HT-29 (cell line): ENCODE measurements around the gene MINDY4B. TPM values are rescaled to one million over a fixed set of nuclear protein-coding genes. Genes with fewer than 3 reads are reported as not detected.
"Not testable (repeated sequence)": the region's sequence is repeated elsewhere in the genome, so short reads cannot be mapped to it uniquely, and the experiment has no call there.

Experiments used
- DNase-seq: peaks from one replicate; pipeline ENCODE4 v3.0.0-alpha.2; 2015; ENCODE audit warnings: low spot score
- total RNA-seq: library from RNA; depleted of rRNA; stranded (reverse); fragments of >200 nt; shearing (Covaris generic); gene quantifications from 2 replicates; pipeline ENCODE4 v1.2.3, GENCODE V29; 2014

The MINDY4B gene
- total RNA-seq, 1 experiment from 2014 or later, result not detected

DNA sequence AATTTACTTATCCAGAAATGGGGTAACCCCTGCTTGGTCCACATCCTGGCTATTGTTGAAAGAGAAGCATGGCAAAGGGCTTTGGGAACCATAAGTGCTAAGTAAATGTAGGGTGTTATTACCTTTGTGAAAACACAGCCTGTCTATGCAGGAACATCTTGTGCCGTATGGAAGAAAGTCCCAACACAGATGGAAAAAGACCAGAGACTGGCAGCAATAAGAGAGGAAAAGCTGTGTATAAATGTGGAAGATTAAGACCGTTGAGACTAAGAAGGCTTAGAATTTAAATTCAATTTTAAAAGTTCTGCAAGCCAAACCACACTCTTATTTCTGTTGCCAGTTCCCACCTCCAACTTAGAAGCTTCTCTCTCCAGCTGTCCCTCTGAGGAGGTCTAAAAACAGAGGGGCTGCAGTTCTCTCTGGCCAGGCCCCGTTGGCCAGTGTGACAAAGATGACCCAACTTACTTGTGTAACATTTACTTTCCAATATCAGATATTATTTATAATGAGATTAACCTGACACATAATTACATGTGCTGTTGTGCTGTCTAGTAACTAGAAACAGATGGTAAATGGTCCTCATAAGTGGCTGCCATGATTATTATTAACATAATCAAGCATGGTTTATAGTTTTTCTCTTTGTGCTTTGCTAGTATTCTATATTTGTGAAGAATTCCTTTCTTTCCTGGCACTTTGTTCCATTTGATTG is 7.0 kb downstream of the MINDY4B start:
- DNase-seq, result no peak

- DNase-seq, result no peak
Measured at GRCh38 chr3:150897592-150897991, 7.6 kb downstream of the MINDY4B start.

DNA sequence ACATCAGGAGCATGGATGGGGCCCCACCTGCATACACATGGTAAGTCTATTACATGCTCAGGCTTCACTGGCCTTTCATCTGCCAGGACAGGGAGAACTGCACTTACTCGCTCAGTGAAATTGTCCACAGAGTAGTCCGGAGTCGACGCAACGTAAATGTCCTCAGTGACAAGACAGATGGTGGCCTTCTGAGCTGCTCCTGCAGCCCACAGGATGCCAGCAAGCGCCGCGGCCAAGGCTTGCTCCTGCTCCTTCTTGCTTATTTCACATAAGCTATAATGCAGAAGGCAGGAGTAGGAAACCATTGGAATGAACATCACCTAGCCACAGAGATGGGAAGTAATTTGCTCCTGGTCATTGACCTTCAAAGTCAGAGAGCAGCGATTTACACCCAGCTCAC is 14.4 kb downstream of the MINDY4B start:
- no peak for DNase-seq

GRCh38 chr3:150890295-150890694 is 14.9 kb downstream of the MINDY4B start:
- no peak for DNase-seq

- no peak for DNase-seq
Measured at GRCh38 chr3:150889106-150889505, 16.1 kb downstream of the MINDY4B start.

GRCh38 chr3:150887031-150887430 is 18.2 kb downstream of the MINDY4B start:
- DNase-seq, result no peak

DNA sequence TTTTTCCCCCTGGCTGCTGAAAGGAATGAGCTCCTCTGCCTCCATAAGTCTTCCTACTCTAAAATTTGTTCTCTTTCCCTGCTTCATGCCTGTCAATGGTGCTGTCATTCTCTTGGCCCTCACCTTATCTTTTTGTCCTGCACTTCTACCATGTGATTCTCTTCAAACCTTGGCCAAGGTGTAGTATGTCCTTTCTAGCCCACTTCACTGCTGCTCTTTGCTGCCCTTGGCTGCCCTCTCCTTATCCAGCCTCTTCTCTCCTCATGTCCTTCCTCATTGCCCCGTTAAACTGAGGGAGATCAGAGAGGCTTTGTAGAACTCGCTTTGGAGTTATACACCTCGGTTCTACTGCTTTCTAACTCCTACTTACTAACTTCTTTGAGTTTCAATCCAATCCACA is 19.7 kb downstream of the MINDY4B start:
- no peak for DNase-seq

GRCh38 chr3:150878996-150879575 is 26.2 kb downstream of the MINDY4B start:
- no peak for DNase-seq

- DNase-seq, result no peak
Measured at GRCh38 chr3:150878290-150878689, 26.9 kb downstream of the MINDY4B start.

DNA sequence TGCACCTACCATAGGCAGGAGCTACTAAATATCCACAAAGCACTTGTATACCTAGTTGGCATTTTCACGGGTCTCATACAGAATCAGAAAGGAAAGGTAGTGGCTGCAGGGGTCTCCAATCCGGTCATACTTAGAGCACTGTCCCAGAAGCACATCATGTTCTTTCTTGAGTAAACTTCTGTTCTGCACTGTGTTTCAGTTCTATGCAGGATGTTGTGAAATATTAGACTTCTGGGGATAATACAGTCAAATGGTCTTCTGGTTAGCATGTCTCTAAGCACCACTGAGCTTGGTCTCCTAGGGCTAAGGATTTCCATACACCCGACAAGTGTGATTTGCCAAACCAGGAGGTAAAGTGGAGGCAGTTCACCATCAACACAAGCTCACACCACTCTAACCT is 27.9 kb downstream of the MINDY4B start:
- DNase-seq, result no peak

- DNase-seq, result no peak
Measured at GRCh38 chr3:150876611-150877265, 28.5 kb downstream of the MINDY4B start.

DNA sequence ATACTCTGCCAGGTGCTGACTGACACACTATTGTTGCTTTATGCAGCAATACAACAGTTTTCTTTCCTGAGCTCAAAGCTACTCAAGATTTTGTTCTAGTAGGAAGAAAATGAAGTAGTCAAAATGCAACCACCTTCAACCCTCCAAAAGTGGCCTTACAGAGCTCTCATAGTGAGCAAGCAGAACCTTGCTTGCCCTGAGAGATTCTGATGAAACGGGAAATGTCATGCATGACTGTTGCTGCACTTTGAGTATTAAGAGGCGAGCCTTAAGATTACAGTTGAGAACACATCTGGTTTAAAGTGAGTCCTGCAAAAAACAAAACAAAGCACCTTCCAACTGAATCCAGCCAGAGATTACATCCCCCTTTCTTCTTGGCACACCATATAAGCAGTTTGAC is 29.7 kb downstream of the MINDY4B start:
- no peak for DNase-seq

GRCh38 chr3:150874666-150875219 is 30.5 kb downstream of the MINDY4B start:
- DNase-seq, result no peak

DNA sequence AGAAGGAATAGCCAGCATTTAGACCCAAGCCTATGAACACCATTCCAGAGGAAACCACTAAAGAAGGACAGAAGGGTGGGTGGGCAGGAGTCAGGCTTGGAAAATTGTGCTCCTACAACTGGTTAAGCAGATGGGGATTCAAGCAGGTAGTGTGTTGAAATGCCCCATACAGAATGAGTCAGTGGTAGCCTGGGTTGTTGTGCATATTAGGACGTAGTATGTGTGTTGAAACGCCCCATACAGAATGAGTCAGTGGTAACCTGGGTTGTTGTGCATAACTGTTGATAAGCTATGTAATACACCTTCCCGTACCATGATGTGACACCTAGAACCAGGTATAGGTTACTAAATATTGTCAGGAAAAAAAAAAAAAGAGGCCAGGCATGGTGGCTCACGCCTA is 34.0 kb downstream of the MINDY4B start:
- no peak for DNase-seq

DNA sequence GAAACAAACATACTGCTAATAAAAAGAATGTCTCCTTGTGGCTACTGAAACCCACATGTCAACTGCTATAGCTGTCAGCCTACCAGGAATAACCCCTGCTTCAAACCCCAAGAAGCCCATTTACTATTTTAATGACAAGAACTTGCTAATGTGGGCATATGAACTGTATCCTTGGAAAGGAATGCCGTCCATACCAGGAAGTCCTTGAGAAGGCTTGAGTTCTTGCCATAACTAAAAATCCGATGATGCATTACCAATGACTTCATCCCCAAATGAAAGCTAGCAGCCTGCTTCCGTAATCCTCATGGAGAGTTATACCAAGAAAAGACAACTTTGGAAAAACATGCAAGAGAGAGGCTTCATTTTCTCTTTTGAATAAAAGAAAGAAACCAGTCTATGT is 34.8 kb downstream of the MINDY4B start:
- no peak for DNase-seq

DNA sequence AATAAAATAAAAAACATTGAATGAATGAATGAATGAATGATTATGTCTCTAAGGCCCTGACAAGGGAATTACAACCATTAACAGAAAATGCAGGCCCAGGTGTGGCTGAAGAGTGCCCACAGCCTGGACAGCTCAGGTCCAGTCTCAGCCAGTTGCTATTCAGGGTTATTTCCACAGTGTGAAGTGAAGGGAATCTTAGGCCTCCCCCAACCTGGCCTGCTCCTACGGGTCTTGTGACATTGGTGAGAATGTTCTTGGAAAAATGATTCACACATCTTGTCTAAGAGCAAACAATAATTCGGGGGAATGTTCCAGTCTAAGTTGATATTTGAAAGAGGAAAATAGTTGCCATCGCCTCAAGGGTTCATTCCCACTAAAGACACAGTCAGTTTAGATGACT is 37.0 kb downstream of the MINDY4B start:
- DNase-seq, result no peak

GRCh38 chr3:150867434-150867833 is 37.8 kb downstream of the MINDY4B start:
- no peak for DNase-seq

DNA sequence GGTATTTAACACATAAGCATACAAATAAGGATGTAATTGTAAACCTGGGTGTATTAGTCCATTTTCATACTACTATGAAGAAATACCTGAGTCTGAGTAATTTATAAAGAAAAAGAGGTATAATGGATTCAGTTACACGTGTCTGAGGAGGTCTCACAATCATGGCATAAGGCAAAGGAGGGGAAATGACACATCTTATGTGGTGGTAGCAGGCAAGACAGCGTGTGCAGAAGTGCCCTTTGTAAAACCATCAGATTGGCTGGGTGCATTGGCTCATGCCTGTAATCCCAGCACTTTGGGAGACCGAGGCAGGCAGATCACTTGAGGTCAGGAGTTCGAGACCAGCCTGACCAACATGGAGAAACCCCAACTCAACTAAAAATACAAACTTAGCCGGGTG is 41.3 kb downstream of the MINDY4B start:
- DNase-seq, result not testable (repeated sequence)

GRCh38 chr3:150861851-150862250 is 43.4 kb downstream of the MINDY4B start:
- no peak for DNase-seq

GRCh38 chr3:150857936-150858335 is 47.3 kb downstream of the MINDY4B start:
- not testable (repeated sequence) for DNase-seq

DNA sequence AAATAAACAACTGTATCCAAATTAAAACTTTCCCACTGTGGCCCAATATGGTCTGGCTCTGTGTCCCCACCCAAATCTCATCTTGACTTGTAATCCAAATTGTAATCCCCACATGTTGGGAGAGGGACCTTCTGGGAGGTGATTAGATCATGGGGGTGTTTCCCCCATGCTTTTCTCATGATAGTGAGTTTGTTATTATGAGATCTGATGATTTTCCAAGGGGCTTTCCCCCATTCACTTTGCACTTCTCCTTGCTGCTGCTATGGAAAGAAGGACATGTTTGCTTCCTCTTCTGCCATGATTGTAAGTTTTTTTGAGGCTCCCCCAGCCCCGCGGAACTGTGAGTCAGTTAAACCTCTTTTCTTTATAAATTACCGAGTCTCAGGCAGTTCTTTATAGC is 55.0 kb downstream of the MINDY4B start:
- DNase-seq, result no peak

DNA sequence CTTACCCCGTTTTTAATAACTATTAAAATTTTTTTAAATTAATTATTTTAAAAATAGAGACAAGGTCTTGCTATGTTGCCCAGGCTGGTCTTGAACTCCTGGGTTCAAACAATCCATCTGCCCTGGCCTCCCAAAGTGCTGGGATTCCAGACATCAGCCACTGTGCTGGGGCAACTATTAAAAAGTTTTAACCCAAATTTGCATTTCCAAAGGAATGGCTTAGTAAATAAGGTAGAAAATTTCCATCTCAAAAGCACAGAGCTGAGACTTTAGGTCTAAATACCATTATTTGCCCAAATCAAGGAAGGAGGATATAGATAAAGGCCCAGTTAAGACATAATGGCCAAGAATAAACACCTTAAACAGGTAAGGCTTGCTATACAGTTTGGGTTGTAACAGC is 56.4 kb downstream of the MINDY4B start:
- DNase-seq, result no peak

DNA sequence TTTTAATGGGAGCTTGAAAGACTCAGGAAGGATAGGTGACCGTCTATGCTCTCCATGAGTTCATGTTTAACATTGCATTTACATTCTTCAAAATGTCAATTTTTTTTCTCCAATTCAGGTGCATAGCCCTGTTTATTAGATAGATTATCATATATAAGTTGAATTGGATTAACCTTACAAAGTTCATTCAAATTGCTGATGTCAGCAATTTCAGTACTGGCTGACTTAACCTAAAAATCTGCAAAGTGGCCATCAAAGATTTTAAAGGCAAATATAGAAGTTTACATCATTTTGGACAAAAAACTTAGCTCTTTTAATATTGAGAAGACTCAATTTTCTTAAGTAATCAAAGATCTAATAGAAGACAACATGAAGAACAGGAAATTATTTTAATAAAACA is 57.8 kb downstream of the MINDY4B start:
- DNase-seq, result no peak
